RCC 7860 (cell line): ENCODE data around the gene PPP1R13B.
"Not testable (repeated sequence)": the region's sequence is repeated elsewhere in the genome, so short reads cannot be mapped to it uniquely, and the experiment has no call there.

Experiments used
- DNase-seq: peaks from one replicate; pipeline ENCODE4 v3.0.0-alpha.2; 2015; ENCODE audit warnings: low spot score
- FAIRE-seq: peaks from 2 replicates; lab custom pipeline; 2012; peaks lifted over from hg19 to GRCh38; lab: Jason Lieb, UNC

PPP1R13B gene

GRCh38 chr14:103859416-103860202, 12.2 kb upstream of the PPP1R13B start:
- DNase-seq (no peak), FAIRE-seq (no peak)

DNA sequence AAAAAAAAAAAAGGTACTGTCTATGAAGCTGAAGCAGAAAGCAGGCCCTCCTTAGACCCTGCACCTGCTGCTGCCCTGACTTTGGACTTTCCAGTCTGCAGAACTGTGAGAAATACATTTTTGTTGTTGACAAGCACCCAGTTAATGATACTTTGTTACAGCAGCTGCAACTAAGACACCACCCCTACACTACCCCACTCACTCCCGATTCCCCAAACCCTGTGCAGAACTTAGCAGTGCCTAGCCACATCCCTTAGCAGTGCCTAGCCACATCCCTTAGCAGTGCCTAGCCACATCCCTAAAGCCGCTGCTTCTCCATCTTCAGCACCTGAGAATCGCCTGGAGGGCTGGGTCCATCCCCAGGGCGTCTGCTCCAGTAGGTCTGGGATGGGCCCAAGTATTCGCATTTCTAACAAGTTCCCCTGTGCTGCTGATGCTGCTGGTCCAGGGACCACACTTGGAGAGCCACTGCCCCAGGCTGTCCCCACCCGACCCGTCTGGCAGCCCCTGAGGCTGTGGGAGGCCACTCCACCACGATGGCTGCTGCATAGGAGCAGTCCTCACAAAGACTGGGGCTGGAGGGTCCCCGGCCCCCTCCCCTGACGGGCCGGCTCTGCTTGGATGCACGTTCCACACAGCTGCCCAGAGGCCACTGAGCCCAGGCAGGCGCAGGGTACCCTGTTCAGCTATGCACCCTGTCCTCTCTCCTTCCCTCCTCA, 10.8 kb upstream of the PPP1R13B start:
- DNase-seq = no peak
- FAIRE-seq = no peak

GRCh38 chr14:103857256-103857655, 9.9 kb upstream of the PPP1R13B start:
- FAIRE-seq (no peak), DNase-seq (no peak)

DNA sequence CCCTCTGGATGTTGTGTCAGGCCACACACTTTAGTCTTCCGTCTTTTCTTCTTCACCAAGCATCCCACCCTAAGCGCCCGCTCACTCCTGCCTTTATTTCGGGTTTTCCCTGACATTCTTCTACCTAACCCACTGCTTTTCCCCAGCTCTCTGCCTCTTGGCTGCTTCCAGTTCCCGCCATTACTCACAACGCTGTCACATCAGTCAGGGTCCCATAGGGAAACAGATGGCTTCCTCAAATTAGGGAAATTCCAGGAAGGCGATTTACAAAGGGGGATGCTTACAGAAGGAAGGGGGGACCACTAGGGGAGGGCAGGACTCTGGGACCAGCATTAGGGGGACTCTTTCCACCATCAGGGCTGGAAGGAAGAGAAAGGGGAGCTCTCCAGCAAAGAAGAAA, 9.2 kb upstream of the PPP1R13B start:
- DNase-seq (no peak), FAIRE-seq (no peak)

- no peak for DNase-seq
- FAIRE-seq = no peak
Measured at GRCh38 chr14:103856105-103856504, 8.7 kb upstream of the PPP1R13B start.

- no peak for DNase-seq
- no peak for FAIRE-seq
Measured at GRCh38 chr14:103855734-103856095, 8.3 kb upstream of the PPP1R13B start.

DNA sequence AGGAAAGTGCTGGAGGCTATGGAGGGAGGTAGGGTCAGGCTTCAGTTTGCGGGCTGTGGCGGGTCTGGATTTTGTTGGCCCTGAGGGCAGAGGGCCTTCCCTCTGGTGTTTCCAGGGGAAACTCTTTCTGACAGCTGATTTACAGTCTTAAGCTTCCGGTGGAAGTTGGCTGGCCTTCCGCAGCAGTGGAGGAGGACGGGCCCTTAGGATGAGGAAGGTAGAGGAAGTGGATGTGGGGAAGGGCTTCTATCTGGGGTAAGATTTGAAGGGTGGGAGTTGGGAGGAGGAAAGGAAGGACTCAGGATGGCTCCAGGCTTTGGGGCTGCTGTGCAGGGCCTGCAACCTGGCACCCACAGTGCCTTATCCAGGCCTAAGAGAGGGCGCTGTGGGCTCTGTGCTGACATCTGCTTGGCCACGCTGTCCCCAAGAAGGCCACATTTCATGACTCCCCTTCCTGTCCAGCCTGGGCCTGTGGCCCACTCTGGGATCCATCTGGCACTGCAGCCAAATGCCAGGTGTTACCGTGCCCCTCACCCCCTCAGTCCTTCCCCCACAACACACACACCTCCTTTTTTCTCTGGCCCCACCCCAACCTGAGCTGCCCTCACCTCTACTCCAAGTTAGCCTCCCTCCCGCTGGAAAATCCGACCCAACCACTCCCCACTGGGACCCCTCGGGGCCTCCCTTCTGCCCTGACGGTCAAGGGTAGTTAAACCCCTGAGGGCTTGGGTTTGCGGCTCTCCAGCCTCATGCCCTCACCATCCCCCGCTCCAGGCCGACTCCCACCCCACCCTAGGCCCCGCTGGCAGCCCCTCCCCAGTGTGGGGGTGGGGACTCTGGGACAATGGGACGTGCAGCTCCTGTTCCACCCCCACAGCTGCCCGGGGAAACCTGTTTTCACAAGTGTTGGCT, 7.7 kb upstream of the PPP1R13B start:
- FAIRE-seq (no peak), DNase-seq (no peak)

- no peak for FAIRE-seq
- DNase-seq = no peak
Measured at GRCh38 chr14:103854017-103854808, 6.8 kb upstream of the PPP1R13B start.

DNA sequence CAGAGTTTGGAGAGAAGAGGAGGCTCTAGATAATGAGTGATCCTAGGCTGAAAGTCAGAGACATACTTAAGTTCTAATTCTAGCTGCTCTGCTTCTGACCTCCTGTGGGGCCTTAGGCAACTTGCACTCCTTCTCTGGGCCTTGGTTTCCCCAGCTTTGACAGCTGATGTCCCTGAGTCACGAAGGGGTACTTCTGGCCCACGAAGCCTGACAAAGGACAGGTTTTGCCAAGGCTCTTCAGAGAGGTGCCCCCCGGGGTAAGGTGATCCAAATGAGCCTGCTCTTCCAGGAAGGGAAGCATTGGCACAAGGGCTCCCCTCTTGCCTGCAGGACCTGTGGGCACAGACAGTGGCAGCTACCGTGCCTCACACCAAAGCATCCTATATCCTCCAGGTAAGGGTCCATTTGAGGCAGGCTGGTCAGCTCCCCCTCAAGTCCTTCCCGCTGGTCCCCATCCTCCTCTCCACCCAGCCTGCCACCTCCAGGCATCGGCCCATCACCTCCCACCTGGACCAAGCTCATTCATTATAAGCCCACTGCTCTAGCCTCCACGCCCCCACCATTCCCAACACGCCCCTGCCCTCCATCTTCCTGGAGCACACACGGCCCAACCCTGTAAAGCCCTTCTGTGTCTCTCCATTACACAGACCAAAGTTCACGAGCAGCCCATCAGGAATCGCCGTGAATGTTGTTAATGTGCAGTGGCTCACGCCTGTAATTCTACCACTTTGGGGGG, 1.9 kb upstream of the PPP1R13B start:
- no peak for FAIRE-seq
- DNase-seq = no peak

- FAIRE-seq (no peak), DNase-seq (no peak)
Measured at GRCh38 chr14:103848175-103849077, 1.1 kb upstream of the PPP1R13B start.

DNA sequence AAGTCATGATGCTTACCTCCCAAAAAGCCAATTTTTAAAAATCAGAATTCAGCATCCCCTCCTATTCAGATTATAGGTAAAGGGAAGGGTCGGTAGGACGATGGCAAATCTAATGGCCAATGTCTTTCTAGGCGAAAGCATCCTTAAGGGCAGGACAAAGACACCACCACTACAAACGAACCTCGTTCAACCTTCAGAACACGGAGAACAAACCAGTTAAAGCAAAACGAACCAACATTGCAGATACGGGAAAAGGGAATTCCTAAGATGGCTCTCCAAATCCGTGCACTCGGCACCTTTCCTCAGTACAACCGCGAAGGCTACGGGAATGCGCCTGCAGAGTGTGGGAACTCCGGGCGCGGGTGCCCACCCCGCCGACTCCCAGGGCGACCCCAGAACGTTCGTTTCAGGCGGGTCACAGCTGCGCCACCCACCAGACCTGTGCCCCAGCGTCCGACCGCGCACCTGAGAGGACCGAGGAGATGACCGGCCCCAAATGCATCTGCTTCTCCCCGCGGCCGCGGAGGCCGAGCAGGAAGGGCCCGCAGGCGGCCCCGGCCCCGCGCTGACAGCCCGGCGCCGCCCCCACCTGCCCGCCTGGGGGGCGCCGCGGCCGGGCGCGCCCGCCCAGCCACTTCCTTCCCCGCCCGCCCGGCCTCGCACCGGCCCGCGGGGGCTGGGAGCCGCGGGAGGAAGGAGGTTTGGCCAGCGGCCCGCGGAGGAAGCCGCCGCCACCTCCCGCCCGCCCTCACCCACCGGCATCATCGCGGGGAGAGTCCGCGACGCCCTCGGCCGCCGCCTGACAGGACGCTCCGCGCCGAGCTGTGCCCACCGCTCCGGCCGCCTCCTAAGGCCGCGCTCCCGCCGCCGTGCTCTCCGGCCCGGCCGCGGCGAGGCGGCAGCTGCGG, 578 bp downstream of the PPP1R13B start:
- FAIRE-seq = no peak
- DNase-seq = no peak

DNA sequence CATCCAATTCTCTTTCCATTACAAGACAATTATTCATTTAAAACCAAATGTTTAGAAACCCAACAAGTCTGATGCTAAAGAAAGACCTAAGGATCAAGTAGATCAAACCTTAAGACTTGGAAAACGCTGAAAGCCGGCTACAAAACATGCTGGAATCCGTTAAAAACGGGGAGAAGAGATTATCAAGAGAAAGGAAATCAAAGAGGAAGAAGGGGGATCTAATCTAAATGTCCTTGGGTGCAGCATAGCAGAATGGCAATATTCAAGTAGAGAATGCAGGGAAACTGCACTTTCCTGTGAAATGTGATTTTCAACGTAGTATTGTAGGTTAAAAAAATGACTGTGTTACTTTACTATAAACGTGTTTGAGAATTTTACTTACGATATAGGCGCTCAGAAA, 1.3 kb downstream of the PPP1R13B start:
- FAIRE-seq = no peak
- DNase-seq = no peak

- FAIRE-seq = no peak
- DNase-seq = no peak
Measured at GRCh38 chr14:103845327-103845726, 2.0 kb downstream of the PPP1R13B start.

GRCh38 chr14:103841265-103841664, 6.1 kb downstream of the PPP1R13B start:
- FAIRE-seq, DNase-seq: not testable (repeated sequence)

DNA sequence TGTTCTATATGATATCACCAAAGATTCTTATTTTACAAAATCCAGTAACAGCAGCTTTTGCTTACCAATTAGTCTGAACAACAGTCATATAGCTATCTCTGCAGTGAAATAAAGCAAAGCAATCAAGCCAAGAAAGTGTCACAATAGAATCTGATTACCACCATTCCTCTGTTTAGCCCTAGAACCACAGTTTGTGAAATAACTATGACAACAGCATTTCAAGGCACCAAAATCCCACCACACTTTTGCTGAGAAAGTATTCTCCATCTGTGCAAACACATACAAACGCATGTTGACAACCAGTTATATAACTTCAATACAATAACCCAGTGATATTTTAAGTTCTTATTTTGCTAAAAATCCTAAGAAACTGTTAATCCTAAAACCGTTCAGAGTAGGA, 7.4 kb downstream of the PPP1R13B start:
- DNase-seq (no peak), FAIRE-seq (no peak)

- DNase-seq (no peak), FAIRE-seq (no peak)
Measured at GRCh38 chr14:103839579-103839978, 7.8 kb downstream of the PPP1R13B start.

DNA sequence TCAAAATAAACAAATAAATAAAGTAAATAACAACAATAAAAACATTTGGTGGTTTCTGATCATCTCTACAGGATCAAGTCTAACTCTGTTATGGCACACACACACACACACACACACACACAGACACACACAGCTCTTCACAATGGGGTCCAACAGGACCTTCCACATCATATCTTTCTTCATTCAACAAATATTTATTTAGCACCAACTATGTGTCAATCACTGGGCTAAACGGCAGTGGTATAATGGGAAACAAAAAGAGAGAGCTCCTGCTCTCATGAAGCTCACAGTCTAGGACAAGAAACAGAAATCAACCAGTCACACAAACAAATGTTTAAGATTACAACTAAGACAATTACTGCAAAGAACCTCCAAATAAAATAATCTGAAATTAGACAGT, 9.3 kb downstream of the PPP1R13B start:
- DNase-seq = no peak
- no peak for FAIRE-seq
